NCI-H69 (cell line): Measurements from ENCODE around the gene ABCA6.
"Not testable (repeated sequence)": the region's sequence is repeated elsewhere in the genome, so short reads cannot be mapped to it uniquely, and the experiment has no call there.

ENCODE experiments used
- DNase-seq: peaks from one replicate; lab custom pipeline; 2025; lab: John Stamatoyannopoulos, UW

Gene ABCA6, protein sequence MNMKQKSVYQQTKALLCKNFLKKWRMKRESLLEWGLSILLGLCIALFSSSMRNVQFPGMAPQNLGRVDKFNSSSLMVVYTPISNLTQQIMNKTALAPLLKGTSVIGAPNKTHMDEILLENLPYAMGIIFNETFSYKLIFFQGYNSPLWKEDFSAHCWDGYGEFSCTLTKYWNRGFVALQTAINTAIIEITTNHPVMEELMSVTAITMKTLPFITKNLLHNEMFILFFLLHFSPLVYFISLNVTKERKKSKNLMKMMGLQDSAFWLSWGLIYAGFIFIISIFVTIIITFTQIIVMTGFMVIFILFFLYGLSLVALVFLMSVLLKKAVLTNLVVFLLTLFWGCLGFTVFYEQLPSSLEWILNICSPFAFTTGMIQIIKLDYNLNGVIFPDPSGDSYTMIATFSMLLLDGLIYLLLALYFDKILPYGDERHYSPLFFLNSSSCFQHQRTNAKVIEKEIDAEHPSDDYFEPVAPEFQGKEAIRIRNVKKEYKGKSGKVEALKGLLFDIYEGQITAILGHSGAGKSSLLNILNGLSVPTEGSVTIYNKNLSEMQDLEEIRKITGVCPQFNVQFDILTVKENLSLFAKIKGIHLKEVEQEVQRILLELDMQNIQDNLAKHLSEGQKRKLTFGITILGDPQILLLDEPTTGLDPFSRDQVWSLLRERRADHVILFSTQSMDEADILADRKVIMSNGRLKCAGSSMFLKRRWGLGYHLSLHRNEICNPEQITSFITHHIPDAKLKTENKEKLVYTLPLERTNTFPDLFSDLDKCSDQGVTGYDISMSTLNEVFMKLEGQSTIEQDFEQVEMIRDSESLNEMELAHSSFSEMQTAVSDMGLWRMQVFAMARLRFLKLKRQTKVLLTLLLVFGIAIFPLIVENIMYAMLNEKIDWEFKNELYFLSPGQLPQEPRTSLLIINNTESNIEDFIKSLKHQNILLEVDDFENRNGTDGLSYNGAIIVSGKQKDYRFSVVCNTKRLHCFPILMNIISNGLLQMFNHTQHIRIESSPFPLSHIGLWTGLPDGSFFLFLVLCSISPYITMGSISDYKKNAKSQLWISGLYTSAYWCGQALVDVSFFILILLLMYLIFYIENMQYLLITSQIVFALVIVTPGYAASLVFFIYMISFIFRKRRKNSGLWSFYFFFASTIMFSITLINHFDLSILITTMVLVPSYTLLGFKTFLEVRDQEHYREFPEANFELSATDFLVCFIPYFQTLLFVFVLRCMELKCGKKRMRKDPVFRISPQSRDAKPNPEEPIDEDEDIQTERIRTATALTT (N-terminal part only)

DNA sequence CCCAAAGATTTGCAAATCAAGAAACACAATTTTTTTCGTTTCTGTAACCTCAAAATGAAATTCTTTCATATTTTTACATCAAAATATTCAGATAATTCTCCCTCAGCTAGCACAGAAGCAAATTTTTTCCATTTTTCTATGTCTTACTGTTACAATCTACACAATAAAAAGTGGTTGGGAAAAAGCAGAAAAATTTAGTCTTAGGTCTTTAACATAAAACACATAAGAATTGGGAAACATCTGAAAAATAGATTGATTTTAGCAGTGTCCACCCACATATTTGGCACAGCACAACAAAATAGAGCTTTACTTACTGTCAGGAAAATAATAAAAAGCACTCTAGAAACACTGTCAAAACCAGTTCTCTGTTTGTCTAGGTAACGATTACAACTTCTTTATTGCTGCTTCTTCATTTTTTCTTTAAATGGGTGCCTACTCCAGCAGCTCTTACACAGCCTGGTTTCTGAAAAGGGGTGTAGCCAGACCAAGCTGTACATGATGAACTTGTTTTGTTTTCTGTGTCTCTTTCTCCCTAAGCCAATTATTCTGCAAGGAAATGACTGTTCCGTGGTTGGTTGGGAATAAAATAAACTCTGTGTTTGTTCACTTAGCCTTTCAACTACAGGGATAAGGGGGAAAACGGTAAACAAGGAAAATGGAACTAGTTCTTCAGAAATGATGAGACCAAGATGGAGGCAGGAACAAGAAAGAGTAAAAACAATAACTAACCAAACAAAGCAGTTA, at the start of gene ABCA6:
Gene ABCA6, minus strand, starts transcription at position 465 of the 744 bp plus-strand sequence. CDS start 1,192 bp downstream, outside the sequence.
- DNase-seq = no peak

DNA sequence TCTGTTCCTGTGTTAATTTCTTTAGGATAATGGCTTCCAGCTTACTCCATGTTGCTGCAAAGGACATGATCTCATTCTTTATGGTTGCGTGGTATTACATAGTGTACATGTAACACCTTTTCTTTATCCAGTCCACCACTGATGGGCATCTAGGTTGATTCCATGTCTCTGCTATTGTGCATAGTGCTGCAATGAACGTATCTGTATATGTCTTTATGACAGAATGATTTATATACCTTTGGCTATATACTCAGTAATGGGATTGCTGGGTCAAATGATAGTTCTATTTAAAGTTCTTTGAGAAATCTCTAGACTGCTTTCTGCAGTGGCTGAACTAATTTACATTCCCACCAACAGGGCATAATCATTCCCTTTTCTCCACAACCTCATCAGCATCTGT, 47.1 kb upstream of the ABCA6 start:
- no peak for DNase-seq

DNA sequence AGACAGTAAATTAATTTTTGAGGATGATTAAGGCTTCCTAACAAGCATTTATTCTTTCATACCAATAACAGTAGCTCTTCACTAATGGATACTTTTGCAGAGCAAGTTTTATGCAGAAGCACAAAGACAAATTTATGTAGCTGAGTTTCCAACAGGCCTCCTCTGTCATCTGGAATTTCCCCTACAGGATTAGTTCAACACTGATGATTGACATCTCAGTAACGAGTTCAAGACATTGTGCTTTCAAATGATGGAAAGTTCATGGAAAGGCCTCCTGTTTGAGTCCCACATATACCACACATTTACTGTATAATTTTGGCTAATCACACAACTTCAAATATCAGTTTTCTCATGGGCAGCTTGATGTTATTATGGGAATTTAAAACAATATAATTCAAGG, 46.4 kb upstream of the ABCA6 start:
- no peak for DNase-seq

DNA sequence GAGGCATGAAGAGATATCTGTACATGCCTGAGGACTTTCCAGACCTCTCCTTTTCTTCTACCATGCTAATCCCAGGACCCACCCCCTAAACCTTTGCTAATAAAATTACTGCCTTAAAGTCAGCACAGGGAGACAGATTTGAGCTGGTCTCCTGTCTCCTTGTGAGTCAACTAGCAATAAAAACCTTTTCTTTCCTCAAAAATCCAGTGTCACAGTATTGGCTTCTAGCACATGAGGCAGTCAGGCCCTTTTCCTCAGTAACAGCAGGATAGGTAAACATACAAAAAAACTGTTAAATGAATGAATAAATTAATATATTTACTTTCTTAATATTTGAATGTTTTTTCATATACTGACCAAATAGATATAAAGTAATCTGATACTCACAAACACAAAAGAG, 45.6 kb upstream of the ABCA6 start:
- DNase-seq = no peak

DNA sequence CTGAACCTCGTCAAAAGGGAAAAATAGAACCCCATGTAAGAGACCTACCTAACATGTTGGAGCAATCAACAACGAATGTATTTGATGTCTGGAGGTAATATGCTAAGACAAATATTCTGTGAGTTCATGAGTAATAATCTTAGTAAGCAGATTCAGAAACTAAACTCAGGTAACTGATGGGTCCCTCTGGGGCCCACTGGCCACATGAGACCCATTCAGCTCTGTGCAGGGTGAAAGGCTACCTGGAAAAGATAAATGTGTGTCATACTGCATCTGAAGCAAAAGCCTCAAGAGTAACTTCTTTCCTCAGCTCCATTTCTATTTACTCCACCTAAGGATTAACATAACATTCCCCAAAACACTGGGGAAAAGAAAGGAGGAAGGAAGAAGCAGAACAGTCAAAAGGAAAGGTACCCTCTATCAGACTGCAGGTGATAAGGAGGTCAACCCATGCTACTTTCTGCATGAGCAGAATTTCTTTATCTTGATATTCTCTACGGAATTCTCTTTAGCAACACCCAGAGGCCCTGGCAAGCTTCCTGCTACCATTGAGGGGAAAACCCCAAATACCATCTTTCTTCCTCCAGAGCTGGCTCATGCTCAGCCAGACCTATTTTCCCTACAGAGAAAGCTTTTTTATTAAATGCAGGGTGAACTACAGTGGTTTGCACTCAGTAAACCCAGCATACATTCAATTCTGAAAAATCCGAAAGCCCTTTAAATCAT, 37.7 kb upstream of the ABCA6 start:
- no peak for DNase-seq

DNA sequence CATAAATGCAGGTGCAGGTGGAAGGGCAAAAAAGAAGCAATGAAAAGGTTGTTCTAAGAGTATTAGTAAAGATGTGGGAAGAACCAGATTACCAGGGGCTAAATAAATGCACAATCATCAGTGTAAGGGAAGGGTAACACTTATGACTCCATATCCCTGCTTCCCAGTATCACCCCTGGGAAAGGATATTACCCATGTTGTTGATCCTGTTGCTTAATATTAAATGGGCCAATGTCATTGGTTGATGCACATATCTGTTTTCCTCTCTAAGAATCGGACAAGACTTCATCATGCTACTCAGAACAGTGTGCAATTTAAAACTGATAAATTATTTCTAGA, 34.7 kb upstream of the ABCA6 start:
- no peak for DNase-seq

DNA sequence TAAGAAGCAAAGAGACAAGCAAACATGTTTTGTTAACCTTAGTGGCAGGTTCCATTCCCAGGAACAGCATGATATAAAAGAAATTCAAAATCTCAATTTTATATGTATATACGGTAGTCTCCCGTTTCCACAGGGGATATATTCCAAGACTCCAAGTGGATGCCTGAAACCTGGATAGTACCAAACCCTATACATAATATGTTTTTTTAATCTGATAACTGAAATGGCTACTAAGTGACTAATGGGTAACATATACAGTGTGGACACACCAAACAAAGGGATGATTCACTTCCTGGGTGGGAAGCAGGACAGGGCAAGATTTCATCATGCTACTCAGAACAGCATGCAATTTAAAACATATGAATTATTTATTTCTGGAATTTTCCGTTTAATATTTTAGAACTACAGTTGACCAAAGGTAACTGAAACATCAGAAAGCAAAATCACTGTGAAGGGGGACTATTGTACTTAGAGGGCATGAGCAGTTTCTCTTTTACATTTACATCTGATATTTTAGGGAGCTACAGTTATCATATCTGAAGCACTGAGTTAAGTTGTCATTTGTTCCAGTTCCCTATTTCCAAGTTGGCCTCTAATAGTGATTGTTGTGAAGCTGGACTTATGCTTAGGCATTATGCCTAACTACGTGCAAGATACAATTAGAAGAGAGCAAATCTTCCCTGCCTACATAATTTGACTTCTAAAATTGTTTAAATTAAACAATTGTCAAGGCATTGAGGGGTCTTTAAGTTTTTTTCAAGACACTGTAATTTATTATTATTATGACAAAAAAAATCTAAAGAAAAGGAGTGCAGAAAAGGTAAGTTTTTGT, 34.1 kb upstream of the ABCA6 start:
- no peak for DNase-seq

DNA sequence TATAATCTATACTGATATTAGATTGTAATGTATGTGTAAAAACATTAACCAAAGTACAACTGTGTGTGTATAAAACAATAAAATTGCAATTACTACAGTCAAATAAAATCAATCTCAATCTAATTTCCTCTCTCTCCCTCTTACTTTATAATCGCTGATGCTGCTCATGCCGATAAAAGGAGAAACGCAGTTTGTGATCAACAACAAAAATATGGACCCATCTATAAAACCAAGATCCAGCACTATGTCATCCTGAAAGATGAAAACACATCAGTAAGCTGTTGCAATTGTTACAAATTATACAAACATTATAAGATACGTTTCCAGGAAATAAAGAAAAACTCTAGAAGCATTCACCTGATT, 33.5 kb upstream of the ABCA6 start:
- DNase-seq = no peak

DNA sequence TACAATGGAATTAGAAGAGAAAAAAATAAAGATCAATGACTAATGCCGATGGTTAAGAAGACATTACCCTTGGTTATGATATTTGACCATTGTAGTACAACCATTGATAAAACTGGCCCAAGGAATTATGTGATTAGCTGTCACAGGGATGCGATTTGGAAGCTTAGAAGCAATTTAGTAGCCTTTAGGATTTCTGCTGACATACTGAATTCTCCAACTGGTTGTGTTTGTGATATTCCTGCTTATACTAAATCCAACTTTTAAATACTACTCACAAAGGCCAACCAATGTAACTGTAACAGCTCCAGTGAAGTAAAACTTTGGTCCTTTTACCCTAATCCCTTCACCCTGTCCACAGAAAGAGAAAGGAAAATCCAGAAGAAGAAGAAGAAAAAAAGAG, 31.4 kb upstream of the ABCA6 start:
- no peak for DNase-seq

DNA sequence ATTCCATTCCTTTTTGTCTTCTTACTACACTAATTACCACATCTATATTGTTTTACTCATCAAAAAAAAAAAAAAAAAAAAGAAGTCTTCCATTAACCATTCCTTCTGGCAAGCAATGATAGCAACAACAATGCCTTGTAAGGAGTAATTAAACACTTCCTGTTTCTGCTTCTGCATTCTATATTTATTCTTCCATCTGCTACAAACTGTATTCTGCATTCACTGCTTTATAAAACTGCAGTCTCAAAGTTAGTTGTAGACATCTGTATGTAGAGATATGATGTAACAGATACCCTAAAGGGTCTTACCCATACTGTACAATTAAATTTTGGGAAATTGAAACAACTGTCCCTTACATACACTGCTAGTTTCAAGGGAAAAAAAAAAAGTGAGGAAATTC, 28.7 kb upstream of the ABCA6 start:
- no peak for DNase-seq

DNA sequence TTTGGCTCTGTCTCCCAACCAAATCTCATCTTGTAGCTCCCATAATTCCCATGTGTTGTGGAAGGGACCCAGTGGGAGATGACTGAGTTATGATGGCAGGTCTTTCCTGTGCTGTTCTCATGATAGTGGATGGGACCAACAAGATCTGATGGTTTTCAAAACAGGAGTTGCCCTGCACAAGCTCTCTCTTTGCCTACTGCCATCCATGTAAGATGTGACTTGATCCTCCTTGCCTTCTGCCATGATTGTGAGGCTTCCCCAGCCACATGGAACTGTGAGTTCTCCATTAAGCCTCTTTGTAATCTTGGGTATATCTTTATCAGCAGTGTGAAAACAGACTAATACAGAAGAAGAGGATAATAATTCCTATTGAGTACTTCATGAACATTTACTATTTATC, 26.9 kb upstream of the ABCA6 start:
- DNase-seq = not testable (repeated sequence)

DNA sequence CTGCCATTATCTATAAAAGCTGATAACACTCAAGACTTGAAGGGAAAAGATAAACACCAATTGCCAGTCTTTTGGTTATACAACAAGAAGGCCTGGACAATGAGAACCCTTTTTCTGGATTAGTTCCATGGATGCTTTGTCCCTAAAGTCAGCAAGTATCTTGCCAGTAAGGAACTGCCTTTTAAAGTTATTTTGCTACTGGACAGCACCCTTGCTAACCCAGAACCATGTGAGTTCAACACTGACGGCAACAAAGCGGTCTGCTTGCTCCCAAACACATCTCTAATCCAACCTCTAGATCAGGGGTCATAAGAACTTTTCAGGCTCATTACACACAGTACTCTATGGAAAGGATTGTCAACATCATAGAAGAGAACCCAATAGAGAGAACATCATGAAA, 25.3 kb upstream of the ABCA6 start:
- no peak for DNase-seq

DNA sequence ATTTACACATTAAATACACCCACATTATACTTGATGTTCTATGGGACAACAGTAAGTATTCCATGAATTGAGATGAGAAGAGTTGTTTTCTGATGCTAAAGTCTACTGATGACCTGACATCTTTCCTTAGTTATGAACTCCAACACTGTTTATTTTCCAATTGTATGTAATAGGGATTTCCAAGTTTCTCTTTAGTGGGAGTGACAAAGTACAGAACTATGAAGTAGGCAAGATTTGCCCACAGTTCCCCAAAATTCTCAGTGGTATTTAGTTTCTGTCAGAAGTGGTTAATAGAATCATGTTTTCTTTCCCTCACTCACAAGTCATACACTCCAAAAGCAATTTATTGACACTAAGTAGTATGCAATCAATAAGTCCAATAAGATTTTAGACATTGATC, 22.5 kb upstream of the ABCA6 start:
- no peak for DNase-seq

DNA sequence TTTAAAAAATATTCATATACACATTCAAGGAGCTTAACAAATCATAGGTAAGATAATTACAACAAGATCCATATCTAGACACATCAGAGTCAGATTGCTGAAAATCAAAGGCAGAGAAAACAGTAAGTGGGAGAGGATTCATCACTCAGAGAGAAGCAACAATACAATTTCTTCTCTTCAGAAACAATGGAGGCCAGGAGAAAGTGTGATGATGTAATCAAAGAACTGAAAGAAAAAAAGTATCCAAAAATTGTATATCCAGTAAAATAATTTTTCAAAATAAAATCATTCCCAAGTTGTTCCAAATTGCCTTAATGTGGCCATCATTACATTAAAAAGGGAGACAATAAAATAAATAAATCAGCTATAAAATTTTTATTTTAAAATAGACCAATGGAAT, 17.7 kb upstream of the ABCA6 start:
- no peak for DNase-seq

DNA sequence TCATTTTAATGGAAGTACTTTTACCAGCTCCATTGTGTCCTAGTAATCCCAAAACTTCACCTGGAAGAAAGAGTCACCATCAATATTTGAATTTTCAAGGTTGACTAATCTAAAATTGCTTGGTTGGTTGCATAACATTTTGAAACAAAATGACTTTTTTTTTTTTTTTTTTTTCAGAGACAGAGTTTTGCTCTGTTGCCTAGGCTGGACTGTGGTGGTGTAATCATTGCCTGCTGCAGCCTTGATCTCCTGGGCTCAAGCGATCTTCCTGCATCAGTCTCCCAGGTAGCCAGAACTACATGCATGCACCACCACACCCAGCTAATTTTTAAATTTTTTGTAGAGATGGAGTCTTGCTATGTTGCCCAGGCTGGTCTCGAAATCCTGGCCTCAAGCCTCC, 12.6 kb upstream of the ABCA6 start:
- DNase-seq = no peak

DNA sequence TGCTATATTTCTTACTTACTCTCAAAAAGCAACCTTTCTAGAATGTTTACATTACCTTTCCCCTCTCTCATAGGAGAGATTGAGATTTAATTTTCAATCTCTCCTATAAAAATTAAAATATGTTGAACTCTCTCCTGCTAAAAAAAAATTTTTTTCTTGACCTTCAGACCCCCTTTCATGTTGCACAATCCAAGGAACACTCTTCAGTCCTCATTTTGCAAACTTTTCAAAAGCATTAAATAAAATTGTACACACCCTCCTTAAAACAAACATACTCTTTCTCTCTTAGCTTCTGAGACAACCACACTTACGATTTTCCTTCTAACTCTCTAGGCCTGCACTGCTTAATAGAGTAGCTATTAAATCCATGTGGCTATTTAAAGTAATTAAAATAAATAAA, 8.6 kb upstream of the ABCA6 start:
- no peak for DNase-seq

DNA sequence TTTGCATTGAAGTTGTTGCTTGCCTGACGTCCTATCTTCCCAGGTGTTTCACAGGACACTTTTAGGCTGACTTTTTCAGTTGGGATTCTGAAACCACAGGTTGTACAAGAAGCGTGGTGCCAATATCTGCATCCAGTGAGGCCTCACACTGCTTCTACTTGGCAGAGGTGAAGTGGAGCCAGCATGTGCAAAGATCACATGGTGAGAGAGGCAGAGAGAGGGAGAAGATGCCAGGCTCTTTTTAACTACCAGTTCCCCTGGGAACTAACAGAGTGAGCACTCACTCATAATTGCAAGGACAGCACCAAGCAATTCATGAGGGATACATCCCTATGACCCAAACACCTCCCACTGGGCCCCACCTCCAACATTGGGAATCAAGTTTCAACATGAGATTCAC, 5.8 kb upstream of the ABCA6 start:
- DNase-seq = no peak

DNA sequence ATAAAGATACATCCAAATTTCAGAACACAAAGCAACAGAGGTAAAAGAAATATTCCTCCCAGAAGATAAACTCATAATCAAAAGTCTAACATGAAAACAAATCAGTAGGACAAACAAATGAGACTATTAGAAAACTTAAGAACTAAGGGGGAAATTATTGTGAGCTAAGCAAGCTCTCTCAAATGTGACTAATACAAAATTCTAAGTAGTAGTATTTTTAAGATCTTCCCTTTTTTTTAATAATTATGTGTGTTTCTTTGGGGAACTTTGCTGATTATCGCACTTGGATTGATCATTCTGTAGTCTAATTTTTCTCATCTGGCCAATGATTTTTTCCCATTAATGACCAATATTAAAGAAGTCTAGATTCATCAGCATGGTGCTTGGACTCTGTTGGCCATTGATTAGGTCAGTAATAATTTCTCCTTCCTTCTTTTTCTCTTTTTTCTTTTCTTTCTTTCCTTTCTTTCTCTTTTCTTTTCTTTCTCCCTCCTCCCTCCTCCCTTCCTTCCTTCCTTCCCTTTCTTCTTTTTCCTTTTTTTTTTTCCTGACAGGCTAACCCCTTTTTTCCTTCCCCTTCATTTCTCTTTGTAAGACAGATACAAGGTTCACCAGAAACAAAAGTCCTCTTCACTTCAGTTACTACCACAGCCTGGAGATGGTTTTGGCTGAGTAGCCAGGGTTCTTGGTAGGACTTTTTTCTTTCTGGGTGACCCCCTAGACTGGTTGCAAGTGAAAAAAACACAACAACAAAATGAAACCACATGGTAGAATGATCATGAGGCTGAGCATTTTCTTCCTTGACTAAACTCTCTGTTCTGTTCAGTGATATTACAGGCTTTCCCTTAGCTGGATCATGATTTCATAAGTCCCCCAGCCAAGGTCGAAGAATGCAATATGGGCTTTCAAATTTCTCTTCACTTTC, 2.9 kb upstream of the ABCA6 start:
- no peak for DNase-seq

DNA sequence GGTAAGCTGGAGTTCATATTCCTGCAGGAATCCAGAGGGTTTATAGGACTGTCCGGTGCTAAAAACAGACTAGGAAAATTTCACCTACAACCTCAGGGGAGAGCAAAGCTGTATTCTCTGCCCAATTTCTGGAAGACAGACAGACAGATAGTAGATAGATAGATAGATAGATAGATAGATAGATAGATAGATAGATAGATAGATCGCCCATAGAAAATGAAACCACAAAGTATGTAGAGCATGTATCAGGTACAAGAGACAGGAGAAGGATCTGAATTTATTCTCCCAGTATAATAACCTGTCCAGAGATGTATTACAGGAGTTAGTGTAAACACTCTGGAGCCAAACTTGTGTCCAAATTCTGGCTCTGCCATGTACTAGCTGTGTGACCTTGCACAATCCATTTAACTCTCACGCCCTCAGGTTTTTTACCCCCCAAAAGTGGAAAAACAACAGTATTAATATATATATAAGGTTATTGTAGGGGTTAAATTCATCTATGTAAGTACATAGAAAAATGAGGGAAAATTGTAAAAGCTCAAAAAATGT, 2.1 kb upstream of the ABCA6 start:
- no peak for DNase-seq
